ENCODE results near the gene KLK15. TPM values are rescaled to one million over a fixed set of nuclear protein-coding genes. Genes with fewer than 3 reads are reported as not detected.

KLK15 gene
- total RNA-seq, 1 donor from 2014 or later, result not detected

DNA sequence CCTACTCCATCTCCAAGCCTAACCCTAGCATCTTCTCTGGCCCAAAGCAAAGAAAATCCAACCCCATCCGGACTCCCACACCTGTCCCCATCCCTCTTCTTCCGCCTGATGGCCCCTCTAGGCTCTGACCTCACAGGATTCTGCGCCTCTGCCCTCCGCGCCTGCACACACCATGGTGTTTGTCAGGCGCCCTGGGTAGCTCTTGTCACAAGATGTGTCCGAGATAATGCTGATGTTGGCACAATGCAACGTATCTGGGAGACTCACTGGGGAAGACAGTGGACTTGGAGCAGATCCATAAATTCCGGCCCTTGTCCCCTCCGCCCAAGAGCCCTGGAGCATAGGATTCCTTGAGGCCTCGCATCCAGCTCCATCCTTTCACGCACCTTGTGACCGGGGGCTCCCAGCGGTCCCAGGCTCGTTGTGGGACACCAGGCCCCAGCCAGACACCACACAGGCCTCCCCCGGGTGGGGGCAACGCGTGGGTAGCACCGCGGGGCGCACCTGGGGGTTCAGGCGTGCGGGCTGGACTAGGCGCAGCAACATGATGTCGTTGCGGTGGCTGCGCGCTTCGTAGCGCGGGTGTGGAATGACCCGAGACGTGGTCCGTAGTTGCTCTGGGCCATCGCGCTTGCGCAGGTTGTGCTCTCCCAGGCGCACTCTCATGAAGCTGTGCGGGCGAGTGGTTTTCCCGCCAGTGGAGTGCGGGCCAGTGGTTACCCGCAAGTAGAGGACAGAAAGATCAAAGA lies 6.7 kb downstream of the KLK15 start:
- no peaks in the 10 kb centered on the region for H3K4me1 Mint-ChIP-seq
- peaks cover 2% of the 10 kb centered on the region for H3K9me3 Mint-ChIP-seq
- no peak overlapping the region for H3K27ac ChIP-seq
- H3K4me1 ChIP-seq, result no peaks in the 10 kb centered on the region
- no peak overlapping the region for H3K4me3 Mint-ChIP-seq
- H3F3A ChIP-seq (ENCODE audit: low read depth), result no peaks in the 10 kb centered on the region
- no peak overlapping the region for H3K27ac Mint-ChIP-seq
- no peaks in the 10 kb centered on the region for H4K20me1 ChIP-seq (ENCODE audit: low read depth)
- no peaks in the 10 kb centered on the region for H3K9me3 ChIP-seq (ENCODE audit: low read depth)
- no peaks in the 10 kb centered on the region for H3K79me2 ChIP-seq (ENCODE audit: low read depth)
- H3K9ac ChIP-seq, result no peak overlapping the region
- H2AFZ ChIP-seq (replicated peaks), result no peak overlapping the region
- H3K27me3 Mint-ChIP-seq (ENCODE audit: insufficient read depth, low read depth), result peaks cover 28% of the 10 kb centered on the region
- no peak for DNase-seq (ENCODE audit: low spot score)
- H3K4me2 ChIP-seq, result no peak overlapping the region
- H3K36me3 Mint-ChIP-seq, result no peaks in the 10 kb centered on the region
- TF ChIP-seq EZH2phosphoT487 (IDR thresholded peaks at IDR 0.05), result no peak
- no peak for TF ChIP-seq EZH2 (IDR thresholded peaks at IDR 0.05)
- no peak for TF ChIP-seq CTCF (IDR thresholded peaks at IDR 0.05)
- H3K27me3 ChIP-seq, result peaks cover 45% of the 10 kb centered on the region
- H3K36me3 ChIP-seq, result no peaks in the 10 kb centered on the region
- H3K4me3 ChIP-seq, result no peak overlapping the region

- H3K27ac ChIP-seq, result no peak within 1 kb of the TSS
- no peaks in the 10 kb centered on the region for H3K4me1 ChIP-seq
- H3K36me3 Mint-ChIP-seq, result no peaks in the 10 kb centered on the region
- H3K9me3 Mint-ChIP-seq, result peaks cover 7% of the 10 kb centered on the region
- no peaks in the 10 kb centered on the region for H3K9me3 ChIP-seq (ENCODE audit: low read depth)
- no peak within 1 kb of the TSS for H3K4me2 ChIP-seq
- no peak within 1 kb of the TSS for H3K4me3 Mint-ChIP-seq
- no peak within 1 kb of the TSS for H3K4me3 ChIP-seq
- H3K36me3 ChIP-seq, result no peaks in the 10 kb centered on the region
- H3K9ac ChIP-seq, result no peak within 1 kb of the TSS
- H2AFZ ChIP-seq (replicated peaks), result no peak within 1 kb of the TSS
- no peaks in the 10 kb centered on the region for H3K79me2 ChIP-seq (ENCODE audit: low read depth)
- H3K27ac Mint-ChIP-seq, result no peak within 1 kb of the TSS
- TF ChIP-seq EZH2 (IDR thresholded peaks at IDR 0.05) (no peak), CTCF (IDR thresholded peaks at IDR 0.05) (no peak), EZH2phosphoT487 (IDR thresholded peaks at IDR 0.05) (no peak)
- peaks cover 12% of the 10 kb centered on the region for H3K4me1 Mint-ChIP-seq
- no peaks in the 10 kb centered on the region for H3F3A ChIP-seq (ENCODE audit: low read depth)
- DNase-seq (ENCODE audit: low spot score), result no peak
- H3K27me3 Mint-ChIP-seq (ENCODE audit: insufficient read depth, low read depth), result peaks cover 49% of the 10 kb centered on the region
- no peaks in the 10 kb centered on the region for H4K20me1 ChIP-seq (ENCODE audit: low read depth)
- peaks cover 76% of the 10 kb centered on the region for H3K27me3 ChIP-seq
These were observed 9.9 kb downstream of the KLK15 start, which contains the start of gene KLK1 for GRCh38 chr19:50823389-50824042. Gene KLK1, minus strand, starts transcription at chr19:50823787. Its CDS starts 39 bp downstream, at chr19:50823748.

- H3K4me2 ChIP-seq, result no peak overlapping the region
- no peak overlapping the region for H2AFZ ChIP-seq (replicated peaks)
- H3K9me3 ChIP-seq (ENCODE audit: low read depth), result no peaks in the 10 kb centered on the region
- no peak overlapping the region for H3K4me3 Mint-ChIP-seq
- no peaks in the 10 kb centered on the region for H4K20me1 ChIP-seq (ENCODE audit: low read depth)
- H3K4me1 ChIP-seq, result no peaks in the 10 kb centered on the region
- no peak overlapping the region for H3K27ac Mint-ChIP-seq
- H3F3A ChIP-seq (ENCODE audit: low read depth), result no peaks in the 10 kb centered on the region
- H3K4me3 ChIP-seq, result no peak overlapping the region
- DNase-seq (ENCODE audit: low spot score), result no peak
- TF ChIP-seq EZH2 (IDR thresholded peaks at IDR 0.05) (no peak), CTCF (IDR thresholded peaks at IDR 0.05) (no peak), EZH2phosphoT487 (IDR thresholded peaks at IDR 0.05) (no peak)
- no peaks in the 10 kb centered on the region for H3K79me2 ChIP-seq (ENCODE audit: low read depth)
- no peaks in the 10 kb centered on the region for H3K36me3 Mint-ChIP-seq
- H3K27me3 Mint-ChIP-seq (ENCODE audit: insufficient read depth, low read depth), result peaks cover 53% of the 10 kb centered on the region
- H3K9ac ChIP-seq, result no peak overlapping the region
- H3K4me1 Mint-ChIP-seq, result peaks cover 12% of the 10 kb centered on the region
- H3K27ac ChIP-seq, result no peak overlapping the region
- H3K27me3 ChIP-seq, result peaks cover 84% of the 10 kb centered on the region
- H3K36me3 ChIP-seq, result no peaks in the 10 kb centered on the region
- peaks cover 7% of the 10 kb centered on the region for H3K9me3 Mint-ChIP-seq
These were observed 10.6 kb downstream of the KLK15 start for GRCh38 chr19:50822661-50823208.
